WERI-Rb-1 (cell line): Measurements from ENCODE around the gene PTH2R.
A peak's percentile ranks its signal among the peaks of the same experiment; 100 is the strongest.
"Not testable (repeated sequence)": the region's sequence is repeated elsewhere in the genome, so short reads cannot be mapped to it uniquely, and the experiment has no call there.

Experiments
- DNase-seq: peaks from one replicate; pipeline ENCODE4 v3.0.0-alpha.2; 2020
- H3K27ac ChIP-seq: fragments of 250-450 bp; sonication (Bioruptor Pico); 2 replicates; pipeline ENCODE4 v1.5.1; 2020; ENCODE audit warnings: mild to moderate bottlenecking, moderate library complexity
- H3K27me3 ChIP-seq: fragments of 250-450 bp; sonication (Bioruptor Pico); 2 replicates; pipeline ENCODE4 v1.5.1; 2021; ENCODE audit warnings: mild to moderate bottlenecking, low read depth, moderate library complexity; ENCODE audit not compliant: insufficient read depth, severe bottlenecking
- H3K36me3 ChIP-seq: fragments of 250-450 bp; sonication (Bioruptor Pico); 2 replicates; pipeline ENCODE4 v1.5.1; 2020; ENCODE audit warnings: mild to moderate bottlenecking, moderate library complexity
- H3K4me3 ChIP-seq: 2 replicates; pipeline ENCODE4 v1.5.1; 2011; ENCODE audit warnings: low read depth, mild to moderate bottlenecking, control low read depth, low read length
- H3K9me3 ChIP-seq: fragments of 250-450 bp; sonication (Bioruptor Pico); 2 replicates; pipeline ENCODE4 v1.5.1; 2021; ENCODE audit warnings: mild to moderate bottlenecking, moderate library complexity; ENCODE audit not compliant: severe bottlenecking
- TF ChIP-seq, protein P1 (sequence below): IDR thresholded peaks from 2 replicates; pipeline ENCODE4 v1.5.1; 2011; ENCODE audit warnings: low read depth, mild to moderate bottlenecking, control low read depth, inconsistent platforms, low read length

Gene PTH2R

GRCh38 chr2:208493186-208493585 lies 86.6 kb downstream of the PTH2R start:
- Histone ChIP-seq H3K9me3 (no peaks in the 10 kb centered on the region), H3K36me3 (no peaks in the 10 kb centered on the region), H3K27me3 (no peaks in the 10 kb centered on the region), H3K27ac (no peak overlapping the region), H3K4me3 (no peak overlapping the region)
- DNase-seq, result no peak
- TF ChIP-seq, protein P1, sequence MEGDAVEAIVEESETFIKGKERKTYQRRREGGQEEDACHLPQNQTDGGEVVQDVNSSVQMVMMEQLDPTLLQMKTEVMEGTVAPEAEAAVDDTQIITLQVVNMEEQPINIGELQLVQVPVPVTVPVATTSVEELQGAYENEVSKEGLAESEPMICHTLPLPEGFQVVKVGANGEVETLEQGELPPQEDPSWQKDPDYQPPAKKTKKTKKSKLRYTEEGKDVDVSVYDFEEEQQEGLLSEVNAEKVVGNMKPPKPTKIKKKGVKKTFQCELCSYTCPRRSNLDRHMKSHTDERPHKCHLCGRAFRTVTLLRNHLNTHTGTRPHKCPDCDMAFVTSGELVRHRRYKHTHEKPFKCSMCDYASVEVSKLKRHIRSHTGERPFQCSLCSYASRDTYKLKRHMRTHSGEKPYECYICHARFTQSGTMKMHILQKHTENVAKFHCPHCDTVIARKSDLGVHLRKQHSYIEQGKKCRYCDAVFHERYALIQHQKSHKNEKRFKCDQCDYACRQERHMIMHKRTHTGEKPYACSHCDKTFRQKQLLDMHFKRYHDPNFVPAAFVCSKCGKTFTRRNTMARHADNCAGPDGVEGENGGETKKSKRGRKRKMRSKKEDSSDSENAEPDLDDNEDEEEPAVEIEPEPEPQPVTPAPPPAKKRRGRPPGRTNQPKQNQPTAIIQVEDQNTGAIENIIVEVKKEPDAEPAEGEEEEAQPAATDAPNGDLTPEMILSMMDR, result no peak

- DNase-seq, result peak; percentile 20
- no peaks in the 10 kb centered on the region for H3K9me3 ChIP-seq
- H3K36me3 ChIP-seq, result no peaks in the 10 kb centered on the region
- no peak overlapping the region for H3K4me3 ChIP-seq
- H3K27ac ChIP-seq, result no peak overlapping the region
- H3K27me3 ChIP-seq, result no peaks in the 10 kb centered on the region
- TF ChIP-seq, protein P1, result no peak
These were observed 89.5 kb downstream of the PTH2R start for GRCh38 chr2:208496129-208496528.

- Histone ChIP-seq H3K27me3 (no peaks in the 10 kb centered on the region), H3K9me3 (no peaks in the 10 kb centered on the region), H3K4me3 (no peak overlapping the region), H3K27ac (peak overlapping the region; percentile 53), H3K36me3 (no peaks in the 10 kb centered on the region)
- TF ChIP-seq, protein P1, result no peak
- peak; percentile 81 for DNase-seq
These were observed 94.6 kb downstream of the PTH2R start for GRCh38 chr2:208501206-208501605.

DNA sequence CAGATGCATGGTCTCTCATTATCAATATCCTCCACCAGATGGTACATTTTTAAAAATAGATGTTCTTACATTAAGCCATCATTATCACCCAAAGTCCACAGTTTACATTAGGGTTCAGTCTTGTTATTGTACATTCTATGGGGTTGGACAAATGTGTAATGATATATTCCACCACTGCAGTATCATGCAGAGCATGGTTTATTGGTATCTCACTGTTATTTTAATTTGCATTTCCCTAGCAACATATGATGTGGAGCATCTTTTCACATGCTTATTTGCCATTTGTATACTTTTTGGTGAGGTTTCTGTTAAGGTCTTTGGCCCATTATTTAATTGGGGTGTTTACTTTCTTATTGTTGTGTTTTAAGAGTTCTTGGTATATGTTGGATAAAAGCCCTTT lies 95.7 kb downstream of the PTH2R start:
- no peak overlapping the region for H3K4me3 ChIP-seq
- no peak for DNase-seq
- H3K9me3 ChIP-seq, result no peaks in the 10 kb centered on the region
- H3K27ac ChIP-seq, result no peak overlapping the region; the same call in 1 of the 2 replicates
- TF ChIP-seq, protein P1, result no peak
- H3K27me3 ChIP-seq, result no peaks in the 10 kb centered on the region
- no peaks in the 10 kb centered on the region for H3K36me3 ChIP-seq

DNA sequence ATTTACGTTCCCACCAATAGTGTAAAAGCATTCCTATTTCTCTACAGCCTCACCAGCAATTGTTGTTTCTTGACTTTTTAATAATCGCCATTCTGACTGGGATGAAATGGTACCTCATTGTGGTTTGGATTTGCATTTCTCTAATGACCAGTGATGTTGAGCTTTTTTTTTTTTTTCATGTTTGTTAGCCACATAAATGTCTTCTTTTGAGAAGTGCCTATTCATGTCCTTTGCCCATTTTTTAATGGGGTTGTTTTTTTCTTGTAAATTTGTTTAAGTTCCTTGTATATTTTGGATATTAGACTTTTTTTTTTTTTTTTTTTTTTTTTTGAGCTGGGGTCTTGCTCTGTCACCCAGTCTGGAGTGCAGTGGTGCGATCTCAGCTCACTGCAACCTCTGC lies 98.8 kb downstream of the PTH2R start:
- not testable (repeated sequence) for H3K4me3 ChIP-seq, H3K9me3 ChIP-seq, DNase-seq, H3K36me3 ChIP-seq, H3K27me3 ChIP-seq, H3K27ac ChIP-seq

DNA sequence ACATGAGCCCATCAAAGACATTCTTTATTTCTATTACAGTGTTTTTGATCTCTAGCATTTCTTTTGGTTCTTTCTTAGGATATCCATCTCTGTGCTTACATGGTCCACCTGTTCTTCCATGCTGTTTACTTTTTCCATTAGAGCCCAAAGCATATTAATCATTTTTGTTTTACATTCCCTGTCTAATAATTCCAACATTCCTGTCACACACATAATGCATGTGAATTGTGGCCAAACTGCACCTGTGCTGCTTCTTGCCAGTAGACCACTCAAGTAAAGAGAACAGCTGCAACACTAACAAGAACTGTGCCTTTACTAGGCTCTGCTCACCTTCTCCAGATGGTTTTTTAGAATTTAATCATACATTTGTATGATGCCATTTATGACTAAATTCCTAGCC lies 103.0 kb downstream of the PTH2R start:
- TF ChIP-seq, protein P1, result no peak
- no peaks in the 10 kb centered on the region for H3K36me3 ChIP-seq
- H3K27me3 ChIP-seq, result no peaks in the 10 kb centered on the region
- H3K4me3 ChIP-seq, result no peak overlapping the region
- no peaks in the 10 kb centered on the region for H3K9me3 ChIP-seq
- H3K27ac ChIP-seq, result no peak overlapping the region
- no peak for DNase-seq
